ENCODE measurements around the gene LIFR.
A peak's percentile ranks its signal among the peaks of the same experiment; 100 is the strongest.
"Not testable (repeated sequence)": the region's sequence is repeated elsewhere in the genome, so short reads cannot be mapped to it uniquely, and the experiment has no call there.

Gene LIFR

GRCh38 chr5:38556599-38557307 lies at the start of gene LIFR:
LIFR (minus strand) TSS chr5:38556646; CDS start chr5:38530647, 25,999 bp downstream.
- DNase-seq (ENCODE audit: low spot score), result peak; percentile 72

GRCh38 chr5:38605610-38606009 lies 49.2 kb upstream of the LIFR start:
- DNase-seq (ENCODE audit: low spot score), result no peak

- no peak for DNase-seq (ENCODE audit: low spot score)
Measured at GRCh38 chr5:38603691-38604090, 47.2 kb upstream of the LIFR start.

- DNase-seq (ENCODE audit: low spot score), result no peak
Measured at GRCh38 chr5:38602641-38603040, 46.2 kb upstream of the LIFR start.

- no peak for DNase-seq (ENCODE audit: low spot score)
Measured at GRCh38 chr5:38601863-38602298, 45.4 kb upstream of the LIFR start.

- no peak for DNase-seq (ENCODE audit: low spot score)
Measured at GRCh38 chr5:38601133-38601862, 44.9 kb upstream of the LIFR start.

- DNase-seq (ENCODE audit: low spot score), result no peak
Measured at GRCh38 chr5:38600329-38601045, 44.0 kb upstream of the LIFR start.

GRCh38 chr5:38599751-38600150 lies 43.3 kb upstream of the LIFR start:
- DNase-seq (ENCODE audit: low spot score), result not testable (repeated sequence)

GRCh38 chr5:38598994-38599617 lies 42.7 kb upstream of the LIFR start:
- DNase-seq (ENCODE audit: low spot score), result no peak

GRCh38 chr5:38598296-38598993 lies 42.0 kb upstream of the LIFR start:
- no peak for DNase-seq (ENCODE audit: low spot score)

- no peak for DNase-seq (ENCODE audit: low spot score)
Measured at GRCh38 chr5:38596981-38597380, 40.5 kb upstream of the LIFR start.

GRCh38 chr5:38595132-38595745 lies 38.8 kb upstream of the LIFR start:
- no peak for DNase-seq (ENCODE audit: low spot score)

- no peak for DNase-seq (ENCODE audit: low spot score)
Measured at GRCh38 chr5:38593959-38594358, 37.5 kb upstream of the LIFR start.

GRCh38 chr5:38591523-38591849 lies 35.0 kb upstream of the LIFR start:
- no peak for DNase-seq (ENCODE audit: low spot score)

- no peak for DNase-seq (ENCODE audit: low spot score)
Measured at GRCh38 chr5:38590838-38591522, 34.5 kb upstream of the LIFR start.

GRCh38 chr5:38589629-38590028 lies 33.2 kb upstream of the LIFR start:
- no peak for DNase-seq (ENCODE audit: low spot score)

GRCh38 chr5:38585816-38586215 lies 29.4 kb upstream of the LIFR start:
- DNase-seq (ENCODE audit: low spot score), result no peak

- DNase-seq (ENCODE audit: low spot score), result no peak
Measured at GRCh38 chr5:38583500-38583899, 27.1 kb upstream of the LIFR start.

- no peak for DNase-seq (ENCODE audit: low spot score)
Measured at GRCh38 chr5:38582975-38583319, 26.5 kb upstream of the LIFR start.

GRCh38 chr5:38582293-38582974 lies 26.0 kb upstream of the LIFR start:
- no peak for DNase-seq (ENCODE audit: low spot score)

Measured in pons (tissue), 1 donor.